ELR (cell line): ENCODE results near the gene RAPGEF5.
A peak's percentile ranks its signal among the peaks of the same experiment; 100 is the strongest.

Source experiments
- DNase-seq: peaks from one replicate; pipeline ENCODE4 v3.0.0-alpha.2; 2015; ENCODE audit warnings: low read depth

The RAPGEF5 gene

DNA sequence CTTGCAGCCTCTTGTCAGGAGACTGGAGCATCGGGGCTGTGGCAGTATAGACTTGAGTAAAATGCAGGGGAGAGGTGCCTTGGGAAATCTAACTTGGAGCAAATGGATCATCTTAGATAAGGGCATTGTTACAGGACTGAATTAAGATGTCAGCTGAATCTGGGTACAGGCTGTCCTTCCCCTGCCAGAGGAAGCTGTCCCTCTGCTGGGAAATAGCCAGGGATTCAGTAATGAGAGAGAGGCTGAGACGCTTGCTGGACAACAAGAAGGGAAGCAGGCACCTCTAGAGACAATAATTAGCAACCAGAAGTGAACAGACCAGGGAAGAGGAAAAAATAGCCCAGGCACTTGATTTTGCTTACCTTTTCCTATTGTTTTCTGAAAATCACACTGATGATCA lies 20.7 kb upstream of the RAPGEF5 start:
- DNase-seq = no peak

DNA sequence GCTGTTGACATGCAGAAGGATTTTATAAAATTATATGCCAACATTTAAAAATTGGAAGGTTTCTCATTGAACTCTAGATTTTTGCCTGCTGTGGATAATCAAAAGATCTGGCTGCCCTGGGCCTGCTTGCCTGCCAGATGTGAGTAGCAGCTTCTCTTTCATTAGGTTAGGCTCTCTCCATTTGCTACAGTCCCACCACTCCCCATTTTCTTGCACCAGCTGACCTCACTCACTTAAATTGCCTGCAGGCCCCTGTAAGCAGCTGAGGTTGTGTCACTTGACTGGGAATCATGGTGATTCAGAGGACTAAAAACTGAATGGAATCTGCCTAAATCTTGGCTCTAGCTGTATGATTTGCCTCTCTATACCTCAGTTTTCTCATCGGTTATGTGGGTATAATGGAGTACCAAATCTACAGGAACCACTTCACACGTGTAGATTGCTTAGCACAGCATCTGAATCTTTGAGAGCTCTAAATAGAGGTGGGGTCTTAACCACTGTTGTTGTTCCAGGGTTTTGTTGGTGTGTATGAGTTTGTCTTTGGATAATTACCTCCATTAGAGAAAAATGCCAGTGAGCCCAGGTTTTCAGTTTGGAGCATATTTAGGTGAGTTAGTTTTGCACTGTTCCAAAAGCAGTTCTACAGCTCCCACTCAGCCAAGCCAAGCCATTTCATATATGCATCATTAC lies 18.6 kb upstream of the RAPGEF5 start:
- no peak for DNase-seq

DNA sequence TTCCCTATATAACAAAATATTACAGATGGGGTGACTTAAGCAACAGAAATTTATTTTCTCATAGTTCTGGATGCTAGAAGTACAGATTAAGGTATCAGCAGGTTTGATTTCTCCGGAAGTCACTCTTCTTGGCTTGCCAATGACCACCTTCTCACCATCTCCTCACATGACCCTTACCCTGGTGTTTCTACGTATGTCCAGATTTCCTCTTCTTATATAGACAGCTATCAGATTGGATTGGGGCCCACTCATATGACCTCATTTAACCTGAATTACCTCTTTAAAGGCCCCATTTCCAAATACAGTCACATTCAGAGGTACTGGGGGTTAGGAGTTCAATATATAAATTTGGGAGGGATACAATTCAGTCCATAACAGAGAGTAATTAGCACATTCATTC lies 17.0 kb upstream of the RAPGEF5 start:
- no peak for DNase-seq

DNA sequence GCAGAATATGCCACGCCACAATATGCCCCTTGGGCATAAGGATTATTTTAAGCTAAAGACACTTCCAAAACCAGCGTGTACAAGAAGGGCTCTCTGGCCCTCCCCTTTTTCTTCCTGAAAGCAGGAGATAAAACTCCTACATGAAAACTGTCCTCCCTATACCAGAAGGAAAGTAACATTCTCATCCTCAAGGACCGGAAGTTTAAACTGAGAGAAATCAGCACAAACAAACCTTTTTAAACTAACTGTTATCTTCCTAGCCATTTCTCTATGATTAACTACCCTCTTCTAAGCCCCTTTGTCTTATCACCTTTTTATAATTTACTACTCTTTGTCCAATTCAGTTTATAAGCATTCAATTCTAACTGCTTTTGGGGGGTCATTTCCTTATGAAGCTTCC lies 16.4 kb upstream of the RAPGEF5 start:
- DNase-seq = no peak

DNA sequence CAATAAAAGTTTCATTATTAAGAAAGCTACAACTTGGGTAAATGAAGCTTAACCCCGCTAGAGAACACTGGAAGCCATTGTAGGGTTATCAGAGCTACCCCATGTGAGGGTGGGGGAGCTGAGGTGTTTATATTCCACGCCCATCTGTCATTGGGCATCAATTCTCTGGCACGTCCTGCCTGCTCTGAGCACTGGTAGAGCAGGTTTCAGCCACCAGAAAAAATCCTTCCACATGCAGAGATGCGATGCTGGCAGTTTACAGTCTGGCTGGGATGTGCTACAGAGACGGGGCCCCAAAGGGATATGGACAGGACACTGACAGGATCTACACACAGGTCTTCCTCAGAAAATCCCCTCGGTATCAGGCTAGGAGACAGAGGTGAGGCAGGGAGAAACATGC lies 15.9 kb upstream of the RAPGEF5 start:
- DNase-seq = no peak

DNA sequence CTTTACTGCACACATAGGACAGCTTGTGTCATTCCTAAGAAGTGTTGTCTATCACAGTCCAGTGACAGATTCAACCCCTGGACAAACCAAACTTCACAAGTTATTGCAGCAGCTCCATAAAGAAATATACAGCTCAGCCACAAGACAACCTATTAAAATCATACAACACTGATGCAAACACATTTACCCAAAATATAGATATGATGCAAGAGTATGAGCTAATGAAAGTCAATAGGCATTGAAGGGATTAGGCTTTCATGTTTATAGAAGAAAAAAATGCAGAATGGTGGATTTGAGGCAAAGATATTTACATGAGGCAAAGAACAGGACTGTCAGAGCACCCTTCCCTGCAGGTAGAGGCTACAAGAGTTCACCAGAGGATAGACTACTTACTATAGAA lies 14.9 kb upstream of the RAPGEF5 start:
- no peak for DNase-seq

DNA sequence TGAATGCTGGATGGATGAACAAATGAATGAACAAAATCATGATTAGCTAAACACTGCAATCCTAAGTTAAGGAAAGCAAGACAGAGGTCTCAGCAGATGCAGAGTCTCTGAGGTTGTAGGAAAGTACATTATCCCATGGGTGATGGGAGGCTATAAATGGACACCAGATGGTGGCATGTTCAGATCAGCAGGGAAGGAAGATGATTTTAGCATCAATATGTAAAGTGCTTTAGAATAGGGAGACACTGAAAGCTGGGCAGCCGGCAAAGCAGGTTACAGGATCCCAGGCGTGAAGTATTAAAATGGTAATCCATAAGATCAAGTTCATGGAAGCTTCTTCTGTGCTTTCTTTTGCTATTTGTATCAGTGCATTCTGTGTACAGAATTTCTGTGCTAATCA lies 7.9 kb upstream of the RAPGEF5 start:
- DNase-seq = no peak

DNA sequence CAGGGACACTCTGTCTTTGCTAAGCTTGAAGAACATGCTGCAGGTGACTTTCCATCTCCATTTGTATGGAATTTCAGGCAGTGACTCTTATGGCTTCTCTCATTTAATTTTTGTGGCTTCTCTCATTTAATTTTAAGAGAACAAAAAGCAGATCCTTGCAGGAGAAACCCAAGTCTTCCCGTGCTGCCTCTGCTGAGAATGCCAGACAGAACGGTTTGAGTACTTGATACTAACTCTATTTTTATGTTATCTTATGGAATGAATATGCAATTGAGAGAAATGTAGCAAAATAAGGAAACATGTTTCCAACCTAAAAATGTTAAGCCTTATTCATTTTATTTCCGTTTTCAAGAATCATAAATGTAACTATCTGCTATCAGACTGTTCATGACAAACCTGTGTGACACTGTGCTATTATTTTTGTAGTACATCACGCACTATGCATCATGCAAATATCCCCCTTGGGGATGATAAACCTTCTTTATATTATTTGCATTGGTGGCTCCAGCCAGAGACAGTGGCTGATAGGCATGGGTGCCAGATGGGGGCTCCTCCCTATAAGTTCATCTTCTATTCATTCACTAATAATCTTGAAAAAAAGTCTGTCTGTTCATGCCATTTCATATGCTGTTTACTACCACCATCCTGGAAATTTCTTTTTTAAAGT lies 6.9 kb upstream of the RAPGEF5 start:
- DNase-seq = no peak

DNA sequence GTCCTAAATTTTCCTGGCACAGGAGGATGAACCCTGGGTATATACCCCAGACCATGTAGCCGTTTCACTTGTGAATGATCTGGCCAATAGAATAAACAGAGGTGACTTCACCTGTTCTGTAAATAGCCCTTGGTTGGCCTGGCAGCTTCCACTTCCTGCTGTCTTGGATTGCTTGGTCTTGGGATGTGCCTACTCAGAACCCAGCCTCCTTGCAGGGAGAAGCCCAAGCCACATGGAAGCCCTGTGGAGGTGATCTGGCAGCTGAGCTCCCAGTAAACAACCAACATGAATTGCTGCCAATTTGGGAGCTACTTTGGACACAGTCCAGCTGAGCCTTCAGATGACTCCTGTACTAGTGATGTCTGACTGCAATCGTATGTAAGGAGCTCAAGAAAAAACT lies 4.8 kb upstream of the RAPGEF5 start:
- no peak for DNase-seq

DNA sequence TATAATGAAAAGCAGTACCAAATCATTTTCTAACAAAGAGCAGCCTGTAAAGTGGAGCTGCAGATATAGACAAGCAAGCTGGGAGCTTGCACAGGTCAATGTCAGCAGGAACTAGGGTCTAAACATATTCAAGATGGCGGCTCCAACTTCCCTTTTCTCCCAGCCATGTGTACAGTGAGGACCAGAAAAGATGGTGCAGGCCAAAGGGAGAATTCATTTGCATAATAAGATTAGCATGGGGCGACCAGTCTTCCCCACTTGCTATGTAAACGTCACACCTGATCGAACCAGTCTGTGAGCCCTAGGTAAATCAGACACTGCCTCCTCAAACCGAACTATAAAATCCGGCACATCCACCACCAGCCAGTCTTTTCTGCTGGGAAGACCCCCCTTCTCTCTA lies 4.4 kb upstream of the RAPGEF5 start:
- DNase-seq = no peak

DNA sequence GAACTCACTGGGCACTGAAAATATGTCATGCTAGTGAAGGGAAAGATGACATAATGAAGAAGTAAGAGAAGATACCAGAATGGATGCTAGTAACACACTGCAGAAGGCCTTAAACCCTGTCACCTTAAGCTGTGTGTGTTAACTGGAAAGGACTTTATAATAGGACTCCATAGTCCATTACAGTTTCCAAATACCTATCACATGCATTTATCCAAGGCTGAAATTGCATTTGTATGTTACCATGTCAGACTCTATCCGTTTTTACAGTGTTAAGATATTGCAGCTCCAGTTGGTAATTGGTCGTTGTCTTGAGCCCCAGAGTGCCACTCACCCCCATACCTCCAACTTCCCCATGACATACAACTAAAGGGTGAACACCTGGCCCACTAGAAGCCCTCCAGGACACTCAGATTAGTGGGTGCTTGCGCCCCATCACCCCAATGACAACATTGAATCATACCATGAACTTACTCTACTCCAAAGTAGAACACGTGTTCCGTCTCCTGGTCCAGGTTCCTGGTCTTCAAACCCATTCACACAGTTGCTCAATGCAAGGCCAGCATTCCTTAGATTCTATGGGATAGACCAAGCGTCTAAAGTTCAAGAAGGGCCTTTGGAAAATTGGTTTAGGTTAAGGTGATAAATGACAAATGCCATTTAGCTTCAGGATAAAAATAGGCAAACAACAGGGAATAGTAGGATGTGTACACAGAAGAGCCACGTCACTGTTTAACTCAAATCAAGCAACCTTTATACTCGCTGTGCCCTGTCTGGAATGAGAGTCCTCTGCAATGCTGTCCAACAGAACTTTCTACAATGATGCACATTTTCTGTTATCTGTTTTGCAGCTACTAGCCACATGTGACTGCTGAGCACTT lies 2.1 kb upstream of the RAPGEF5 start:
- DNase-seq = no peak

DNA sequence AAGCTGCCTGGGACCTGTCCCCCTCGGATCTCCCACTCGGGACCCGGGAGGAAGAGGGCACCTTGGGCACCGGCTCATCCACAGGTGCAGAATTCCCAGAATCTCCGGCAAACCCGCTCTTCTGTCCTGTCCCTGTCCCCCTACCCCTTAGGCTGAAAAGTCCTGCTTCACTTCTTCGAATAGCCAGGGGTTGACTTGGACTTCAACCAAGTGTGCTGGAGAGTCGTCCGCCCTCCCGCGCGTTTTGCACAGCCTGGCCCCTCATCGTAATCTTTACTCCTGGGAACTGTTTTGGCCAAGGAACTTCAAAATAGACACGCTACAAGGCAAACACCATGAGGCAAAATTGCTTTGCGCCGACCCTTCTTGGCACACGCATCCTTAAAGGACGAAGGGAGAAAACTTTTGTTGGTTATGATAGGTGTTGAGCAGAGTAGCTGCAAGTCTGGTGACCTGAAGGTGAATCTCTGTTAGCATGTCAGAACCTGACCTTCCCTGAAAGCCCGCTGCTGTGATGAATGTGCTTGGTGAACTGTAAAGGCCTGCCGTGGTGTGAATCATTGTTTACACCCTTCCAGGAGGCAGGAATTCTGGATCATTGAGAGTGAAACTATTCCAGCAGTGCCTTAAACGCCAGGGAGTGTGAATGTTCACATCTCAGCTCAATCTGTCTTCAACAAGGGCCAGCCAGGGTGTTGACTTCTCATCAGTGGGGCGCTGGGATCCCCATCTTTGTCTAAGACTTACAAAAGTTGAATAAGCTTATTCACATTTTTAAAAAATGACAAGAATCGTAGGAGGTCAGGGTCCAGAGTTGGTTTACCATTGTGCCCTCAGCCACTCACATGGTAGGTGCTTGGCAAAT lies 589 bp upstream of the RAPGEF5 start:
- DNase-seq = no peak

DNA sequence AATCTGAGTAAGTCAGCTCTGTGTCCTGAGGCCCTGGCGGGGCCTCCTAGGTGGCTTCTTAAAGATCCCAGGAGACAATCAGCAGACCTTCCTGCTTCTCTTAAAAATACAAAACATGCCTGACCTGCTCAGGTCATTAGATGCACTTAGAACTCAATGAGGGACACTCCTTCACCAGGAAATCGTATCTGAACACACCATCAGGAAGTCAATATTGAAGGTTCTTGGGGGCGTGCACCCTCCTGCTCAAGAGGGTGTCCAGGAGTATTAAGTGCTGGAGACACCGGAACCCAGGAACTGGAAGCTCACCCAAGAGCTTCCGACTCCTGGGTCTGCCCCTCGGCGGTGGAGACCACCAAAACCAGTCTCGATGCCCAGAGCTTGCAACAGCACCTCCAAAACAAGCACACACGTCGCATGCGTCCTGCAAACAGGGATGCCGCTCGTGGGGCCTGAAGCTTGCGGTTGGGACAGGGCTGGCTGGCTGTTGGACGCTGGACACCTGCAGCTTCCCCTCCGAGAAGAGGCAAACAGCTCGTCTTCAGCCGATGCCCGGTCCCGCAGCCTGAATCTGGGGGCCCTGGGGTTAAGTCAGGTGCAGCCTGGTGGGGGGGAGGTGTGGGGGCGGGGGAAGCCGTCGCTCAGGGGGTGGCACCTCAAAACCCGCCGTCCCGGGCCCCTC lies 803 bp downstream of the RAPGEF5 start:
- no peak for DNase-seq

DNA sequence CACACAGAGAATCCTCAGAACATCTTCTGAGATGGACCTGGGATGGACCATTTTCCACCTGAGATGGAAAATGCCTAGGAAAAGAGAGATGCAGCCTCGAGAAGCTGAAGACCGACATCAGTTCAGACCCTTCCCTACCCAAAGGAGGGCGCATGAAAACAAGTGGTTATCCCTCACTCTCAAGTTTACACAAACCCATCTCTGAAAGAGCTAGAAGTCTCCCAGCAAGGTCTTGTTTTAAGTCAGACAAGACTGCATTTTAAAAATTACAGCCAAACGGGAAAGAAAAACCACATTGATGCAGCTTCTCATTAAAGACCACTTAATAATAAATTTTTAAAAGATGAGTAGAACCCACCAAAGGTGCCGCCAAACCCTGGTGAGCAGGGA lies 1.3 kb downstream of the RAPGEF5 start:
- DNase-seq = no peak

DNA sequence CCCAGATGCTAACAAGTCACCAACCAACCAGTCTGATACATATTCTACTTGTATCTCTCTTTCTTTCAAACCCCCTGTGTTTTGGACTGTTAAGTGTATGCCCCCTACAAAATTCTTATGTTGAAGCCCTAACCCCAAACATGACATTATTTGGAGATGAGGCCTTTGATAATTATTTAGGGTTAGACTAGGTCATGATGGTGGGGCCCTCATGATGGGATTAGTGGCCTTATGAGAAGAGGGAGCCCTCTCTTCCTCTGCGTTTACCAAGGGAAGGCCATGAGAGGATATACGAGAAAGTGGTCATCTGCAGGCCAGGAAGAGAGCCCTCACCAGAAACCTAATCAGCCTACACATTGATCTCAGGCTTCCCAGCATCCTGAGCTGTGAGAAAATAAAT lies 2.5 kb downstream of the RAPGEF5 start:
- DNase-seq = no peak

DNA sequence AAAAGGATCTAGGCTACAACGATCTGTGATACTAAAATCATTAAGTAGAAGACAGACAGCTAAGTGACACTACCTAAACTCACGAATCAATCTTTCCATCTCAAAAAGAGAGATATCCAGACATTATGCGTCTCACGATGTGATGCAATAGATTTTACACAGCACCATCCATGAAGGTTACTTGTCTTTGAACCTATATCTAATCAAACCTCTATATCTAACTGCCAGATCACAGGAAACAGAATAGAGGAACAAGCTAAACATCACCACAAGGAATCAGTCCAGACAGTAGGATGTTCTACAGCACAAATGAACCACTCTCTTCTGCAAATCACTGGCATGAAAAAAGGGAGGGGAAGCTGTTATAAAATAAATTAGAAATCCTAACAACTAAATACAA lies 4.1 kb downstream of the RAPGEF5 start:
- DNase-seq = no peak

DNA sequence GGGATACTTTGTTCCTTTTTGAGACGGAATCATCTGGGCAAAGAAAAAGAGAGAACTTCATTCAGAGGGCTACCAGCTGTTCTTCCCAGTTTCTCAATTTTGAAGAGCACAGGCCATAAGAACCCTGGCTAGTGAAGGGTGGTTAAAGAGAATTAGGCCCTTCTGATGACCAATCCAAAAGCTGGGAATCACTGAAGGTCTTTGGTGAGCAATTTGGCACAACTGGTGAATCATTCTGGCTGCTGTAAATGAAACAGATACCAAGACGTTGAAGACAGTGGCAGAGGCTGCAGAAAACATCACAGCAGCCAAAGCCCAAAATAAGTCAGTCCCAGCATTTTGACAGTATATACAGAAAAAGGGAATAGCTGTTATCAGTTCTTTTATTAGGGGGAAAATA lies 5.1 kb downstream of the RAPGEF5 start:
- DNase-seq = no peak

DNA sequence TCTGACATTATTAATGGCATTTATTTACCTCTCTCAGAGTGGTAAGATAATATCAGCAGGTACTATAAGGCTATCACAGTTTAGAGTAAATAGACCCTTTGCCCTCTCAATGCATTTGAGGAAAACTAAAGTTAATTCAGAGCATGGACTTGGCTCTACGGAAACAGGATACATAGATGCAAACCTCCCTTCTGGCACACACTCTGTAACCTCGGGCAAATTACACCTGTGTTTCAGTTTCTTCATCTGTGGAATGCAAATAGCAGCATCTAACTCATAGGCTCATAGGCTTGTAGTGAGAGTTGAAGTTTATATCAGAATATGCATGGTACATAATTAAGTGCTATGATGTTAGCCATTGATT lies 5.6 kb downstream of the RAPGEF5 start:
- DNase-seq = no peak

DNA sequence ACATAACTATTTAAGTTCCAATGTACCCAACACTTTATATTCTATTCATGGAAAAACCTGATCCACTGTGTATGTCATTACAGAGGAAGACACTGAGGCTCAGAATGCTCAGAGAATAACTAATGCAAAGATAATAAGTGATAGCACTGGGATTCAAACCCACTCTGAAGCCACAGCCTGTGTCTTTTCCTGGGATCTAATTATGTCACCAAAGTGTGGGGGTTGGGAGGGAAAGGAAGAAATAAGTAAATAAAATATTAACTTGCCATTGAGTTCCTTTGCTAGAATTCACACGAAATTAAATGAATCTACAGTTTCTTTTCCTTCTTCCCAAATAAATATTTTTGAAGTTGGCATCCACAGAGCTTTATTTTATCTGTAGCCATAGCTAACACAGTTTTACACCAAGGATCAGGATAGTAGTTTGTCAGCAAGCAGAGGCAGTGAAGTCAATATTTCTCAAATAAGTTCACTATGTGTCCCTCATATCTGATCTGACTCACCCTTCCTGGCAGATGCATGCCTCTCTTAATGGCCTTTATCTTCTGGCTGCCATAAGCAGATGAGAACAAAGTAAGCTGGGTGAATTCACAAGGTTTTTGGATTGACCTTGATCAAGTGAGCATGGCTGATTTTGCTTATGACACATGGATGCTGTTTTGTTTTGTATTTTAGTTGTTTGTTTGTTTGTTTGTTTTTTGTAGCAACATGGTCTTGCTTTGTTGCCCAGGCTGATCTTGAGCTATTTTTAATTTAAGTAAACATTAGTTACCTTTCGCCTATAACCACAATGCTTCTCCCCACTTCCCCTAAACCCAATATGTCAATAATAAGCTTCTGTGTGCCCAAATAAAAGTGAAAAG lies 6.3 kb downstream of the RAPGEF5 start:
- DNase-seq = peak; percentile 20

DNA sequence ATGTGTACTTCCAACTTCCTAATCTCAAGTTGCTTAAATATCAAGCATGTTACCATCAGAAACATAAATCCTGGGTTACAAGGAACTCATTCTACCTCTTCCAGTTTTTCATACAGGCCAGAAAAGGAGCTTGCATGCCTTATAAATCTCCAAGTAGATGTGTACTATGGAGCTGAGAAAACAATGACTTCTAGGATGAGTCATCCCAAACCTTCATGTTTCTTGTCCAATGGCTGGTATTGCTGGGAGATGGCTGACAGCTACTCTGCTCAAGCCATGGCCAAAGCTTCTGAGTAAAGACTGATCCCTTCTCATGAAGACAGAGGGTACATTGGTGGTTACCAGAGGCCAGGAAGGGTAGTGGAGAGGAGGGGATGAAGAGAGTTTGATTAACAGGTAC lies 8.6 kb downstream of the RAPGEF5 start:
- DNase-seq = no peak
